Measurements from ENCODE around the gene TM7SF3.

- TF ChIP-seq CTCF (IDR thresholded peaks at IDR 0.05; ENCODE audit: low read depth, low read length) (no peak), EZH2phosphoT487 (IDR thresholded peaks at IDR 0.05; ENCODE audit: low read depth) (no peak)
Observed at GRCh38 chr12:27057543-27057942, 43.4 kb upstream of the TM7SF3 start.
